HL-60/S4 treated with phorbol 12-myristate 13-acetate at 8.2 ng/mL for 4 days and 3 days (cell line): Measurements from ENCODE around the gene MMD2.

Source experiments
- in situ Hi-C: fragments of 300-500 bp; cut with MboI; formaldehyde crosslinking; loops from 2 replicates; pipeline ENCODE4 v1.15.0; 2022; ENCODE audit warnings: low sequenced_read_pairs

MMD2 gene

DNA sequence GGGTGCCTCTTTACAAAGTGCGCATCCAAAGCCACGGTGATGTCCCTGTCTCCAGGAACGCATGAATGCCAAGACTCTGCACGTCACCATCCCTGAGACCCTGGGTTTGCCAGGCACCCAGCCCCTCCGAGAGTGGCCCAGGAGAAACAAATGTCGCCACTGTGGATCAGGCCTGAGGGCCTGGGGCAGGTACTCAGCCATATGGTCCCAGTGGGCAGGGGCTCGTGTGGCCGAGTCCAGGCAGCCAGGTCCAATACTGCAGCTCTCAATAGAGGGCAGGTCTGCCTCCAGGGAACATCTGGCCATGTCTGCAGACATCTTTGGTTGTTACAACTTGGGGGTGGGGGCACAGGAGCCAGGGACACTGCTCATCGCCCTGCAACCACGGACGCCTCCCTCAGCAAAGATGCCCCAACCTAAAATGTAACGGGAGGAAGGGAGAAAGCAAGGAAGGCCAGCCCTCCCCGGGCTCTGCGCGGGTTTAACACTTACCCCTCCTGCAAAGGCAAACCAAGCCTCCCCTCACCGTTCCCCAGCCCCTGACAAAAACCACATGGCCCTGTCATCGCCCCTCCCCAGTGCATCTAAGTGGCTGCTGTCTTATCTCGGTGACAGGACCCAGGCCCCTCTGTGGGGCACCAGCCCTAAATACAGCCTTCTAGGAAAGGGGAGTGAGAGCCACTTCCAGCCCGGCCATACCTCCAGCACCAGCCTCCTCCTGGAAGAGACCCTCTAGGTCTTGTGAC, 86.9 kb downstream of the MMD2 start:
- in situ Hi-C loops, result no loop called here

DNA sequence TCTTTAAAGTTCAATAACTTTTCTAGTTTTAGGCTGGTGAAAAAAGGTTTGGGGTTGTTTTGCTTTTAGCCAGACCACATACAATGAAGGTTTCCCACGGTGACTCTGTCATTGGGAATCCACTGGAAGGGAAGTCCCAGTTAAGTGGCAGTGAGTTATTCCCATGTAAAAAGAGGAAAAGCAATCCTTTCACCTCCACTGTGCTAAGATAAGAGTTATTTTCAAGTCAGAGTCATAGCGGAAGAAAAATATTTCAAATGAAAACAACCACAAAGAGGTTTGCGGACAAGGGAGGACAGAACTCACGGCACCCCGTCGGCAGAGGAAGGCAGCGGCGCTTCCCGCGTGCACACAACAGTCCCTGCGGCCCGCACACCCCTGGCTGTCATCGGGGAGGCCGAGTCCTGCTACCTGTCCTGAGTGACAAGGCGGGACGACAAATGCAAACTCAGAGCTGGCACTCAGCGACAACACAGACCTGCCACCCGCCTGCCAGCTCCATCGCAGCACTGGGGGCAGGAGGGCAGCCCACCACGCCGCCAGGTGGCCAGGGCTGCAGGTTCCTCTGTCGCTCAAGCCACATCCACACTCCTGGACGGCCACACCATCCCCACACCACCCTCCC, 87.8 kb downstream of the MMD2 start:
- in situ Hi-C loops, result no loop called here

DNA sequence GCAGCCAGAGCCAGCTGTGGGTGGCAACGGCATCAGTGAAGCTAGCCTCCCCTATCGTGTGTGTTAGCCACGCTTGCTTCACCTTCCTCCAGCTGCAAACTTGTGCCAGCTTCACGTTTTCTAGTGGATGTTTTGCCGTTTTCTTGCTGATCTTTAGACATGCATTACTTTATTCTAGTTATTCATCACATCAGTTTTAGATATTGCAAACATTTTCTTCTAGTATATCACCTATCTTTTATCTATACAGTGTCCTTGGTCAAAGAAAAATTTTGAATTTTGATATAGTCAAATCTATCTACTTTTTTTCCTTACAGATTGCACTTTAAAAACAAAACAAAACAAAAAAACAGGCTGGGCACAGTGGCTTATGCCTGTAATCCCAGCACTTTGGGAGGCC, 90.5 kb downstream of the MMD2 start:
- in situ Hi-C loops, result no loop called here

DNA sequence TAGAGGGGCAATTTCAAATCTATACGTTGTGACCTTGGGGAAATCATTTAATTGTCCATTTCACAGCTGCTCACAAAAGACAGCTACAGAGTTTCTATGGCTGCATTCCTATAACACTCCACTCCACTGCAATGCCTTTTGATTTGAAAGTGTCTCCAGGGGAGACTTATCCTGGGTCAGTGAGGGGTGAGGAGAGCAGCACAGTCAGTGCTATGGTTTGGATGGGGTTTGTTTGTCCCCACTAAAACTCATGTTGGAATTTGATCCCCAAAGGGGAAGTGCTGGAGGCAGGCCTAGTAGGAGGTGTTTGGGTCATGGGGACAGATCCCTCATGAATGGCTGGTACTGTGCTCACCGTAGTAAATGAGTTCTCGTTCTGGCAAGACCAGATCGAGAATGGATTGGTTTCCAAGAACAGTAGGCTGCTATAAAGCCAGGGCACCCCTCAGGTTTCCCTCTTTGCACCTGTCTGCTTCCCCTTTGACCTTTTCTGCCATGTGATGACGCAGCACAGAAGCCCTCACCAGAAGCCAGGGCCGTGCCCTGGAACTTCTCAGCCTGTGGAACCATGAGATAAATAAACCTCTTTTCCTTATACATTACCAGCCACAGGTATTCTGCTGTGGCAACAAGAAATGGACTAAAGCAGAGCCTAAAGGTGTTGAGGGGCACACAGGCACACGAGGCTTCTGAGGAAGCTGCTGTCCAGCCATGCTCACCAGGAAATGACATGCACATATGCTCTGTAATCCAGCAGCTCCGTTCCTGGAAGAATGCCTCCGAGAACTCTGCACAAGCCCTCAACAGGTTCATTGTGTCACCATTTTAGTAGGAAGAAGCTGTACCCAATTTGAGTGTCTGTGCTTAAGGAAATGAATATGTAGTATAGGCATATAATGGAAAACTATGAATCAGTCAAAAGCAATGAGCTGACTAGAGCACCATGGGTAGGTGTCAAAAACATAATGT, 92.2 kb downstream of the MMD2 start:
- in situ Hi-C loops, result no loop called here

DNA sequence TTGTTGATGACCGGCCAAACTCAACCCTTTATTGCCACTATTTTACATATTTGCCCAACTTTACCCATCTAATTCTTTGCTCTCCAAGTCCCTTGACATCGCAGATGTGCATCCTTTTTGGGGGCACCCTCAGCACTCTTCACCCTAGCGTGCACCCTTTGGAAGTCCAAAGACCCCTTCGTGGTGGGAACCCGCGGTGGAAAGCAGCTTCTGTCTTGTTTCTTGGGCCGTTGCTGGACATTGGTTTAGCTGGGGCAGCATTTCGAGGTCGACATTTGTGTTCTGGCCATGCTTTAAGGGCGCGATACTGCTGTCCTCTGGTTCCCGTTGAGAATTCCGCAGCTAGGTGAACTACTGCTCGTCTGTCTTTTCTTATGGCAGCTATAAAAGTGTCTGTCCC, 96.8 kb downstream of the MMD2 start:
- in situ Hi-C loops, result no loop called here

DNA sequence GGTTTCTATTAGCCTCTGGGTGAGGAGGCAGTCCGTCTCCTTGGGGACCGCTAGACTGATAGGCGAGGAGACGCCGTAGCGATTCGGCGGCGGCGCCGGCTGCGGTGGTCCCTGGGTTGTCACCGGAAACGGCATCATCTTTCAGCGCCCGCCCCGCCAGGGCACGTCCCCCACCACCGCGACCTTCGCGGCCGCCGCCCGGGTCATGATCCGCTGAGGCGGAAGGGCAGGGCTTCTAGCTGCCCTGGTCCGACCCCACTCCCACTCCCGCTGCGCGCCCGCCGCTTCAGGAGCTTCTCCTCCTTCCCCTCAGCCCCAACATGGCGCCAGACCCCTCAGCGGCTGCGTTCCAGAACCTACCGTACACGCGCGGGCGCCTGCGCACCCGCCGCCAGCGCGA, 97.3 kb downstream of the MMD2 start, which contains the start of gene PAPOLB:
PAPOLB (minus strand) TSS at position 358 of the 400 bp plus-strand sequence; CDS start at position 138, 220 bp downstream.
- in situ Hi-C loops, result no loop called here

DNA sequence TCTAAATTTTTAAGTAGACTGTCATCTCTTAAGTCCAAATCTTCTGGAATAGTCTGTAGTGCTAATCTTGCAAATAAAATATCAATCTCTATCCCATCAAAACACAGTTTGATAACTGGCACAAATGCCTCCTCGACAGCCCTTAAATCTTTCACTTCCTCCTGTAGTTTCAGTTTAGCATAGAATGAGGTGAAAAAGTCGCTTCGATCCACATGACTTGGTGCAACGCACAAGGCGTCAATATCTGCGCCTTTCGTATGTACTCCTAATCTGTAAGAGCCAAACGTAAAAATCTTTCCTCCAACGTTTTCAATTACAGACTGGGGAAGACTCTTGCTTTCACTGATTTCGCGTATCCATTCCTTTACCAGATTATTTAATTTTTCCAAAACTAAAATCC, 97.8 kb downstream of the MMD2 start:
- in situ Hi-C loops, result no loop called here

DNA sequence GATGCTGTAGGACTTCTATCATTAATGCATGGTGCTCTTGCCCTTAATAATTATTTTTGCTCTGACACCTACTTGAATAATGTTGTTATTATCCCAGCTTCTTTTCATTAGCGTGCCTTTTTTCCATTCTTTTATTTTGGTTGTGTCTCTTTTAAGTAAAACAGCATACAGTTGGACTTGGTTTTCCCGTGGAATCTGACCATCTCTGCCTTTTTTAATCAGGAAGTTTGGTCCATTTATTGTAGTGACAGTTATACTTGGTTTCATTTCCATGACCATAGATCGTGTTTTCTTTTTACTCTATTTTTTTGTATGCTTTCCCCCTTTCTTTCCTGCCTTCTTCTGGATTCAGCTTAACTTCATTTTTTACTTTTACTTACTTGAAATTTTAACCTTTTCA, 101.8 kb downstream of the MMD2 start:
- in situ Hi-C loops, result no loop called here

DNA sequence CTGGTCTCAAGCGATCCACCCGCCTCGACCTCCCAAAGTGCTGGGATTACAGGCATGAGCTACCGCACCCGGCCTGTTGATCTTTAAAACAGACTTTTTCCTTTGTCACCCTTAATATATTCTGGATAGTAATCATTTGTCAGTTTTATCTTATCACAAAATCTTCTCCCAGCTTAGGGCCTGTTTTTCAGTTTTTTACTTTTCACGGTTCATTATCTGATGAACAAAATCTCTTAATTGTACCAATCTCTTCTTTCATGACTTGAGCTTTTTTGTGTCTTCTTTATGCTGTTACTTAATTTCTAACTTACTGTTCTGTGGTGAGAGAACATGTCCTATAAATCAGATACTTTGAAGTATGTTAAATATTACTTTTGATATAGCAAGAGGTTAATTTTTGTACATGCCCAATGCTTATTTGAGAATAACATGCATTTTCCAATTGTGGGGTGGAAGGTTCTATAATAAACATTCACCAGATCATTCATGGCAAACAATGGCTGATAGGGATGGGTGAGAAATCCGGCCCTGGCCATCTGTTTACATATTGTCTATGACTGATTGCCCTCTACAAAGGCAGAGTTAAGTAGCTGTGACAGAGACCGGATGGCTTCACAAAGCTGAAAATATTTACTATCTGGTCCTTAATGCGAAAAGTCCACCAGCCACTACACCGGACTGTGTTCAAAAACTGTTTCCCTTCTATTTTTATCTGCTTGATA, 102.5 kb downstream of the MMD2 start:
- in situ Hi-C loops, result no loop called here
